Kidney (tissue), 14 donors: ENCODE measurements around the gene LEKR1. TPM values are rescaled to one million over a fixed set of nuclear protein-coding genes. Genes with fewer than 3 reads are reported as not detected.

Source experiments
- DNase-seq, 5 donors: peaks; one replicate each; pipeline ENCODE4 v3.0.0-alpha.2; 2013 to 2020
- FAIRE-seq: peaks from 2 replicates; lab custom pipeline; 2012; peaks lifted over from hg19 to GRCh38; lab: Jason Lieb, UNC
- H3K27ac ChIP-seq, 2 donors: one replicate each; pipeline ENCODE4 v1.7.0; 2013; ENCODE audit warnings: low read depth in 2 of 2, low read length in 2 of 2, inconsistent platforms in 1 of 2
- H3K27me3 ChIP-seq: one replicate; pipeline ENCODE4 v1.7.1; 2013; ENCODE audit warnings: low read length, inconsistent platforms; ENCODE audit not compliant: control insufficient read depth, insufficient read depth
- H3K36me3 ChIP-seq, 3 donors: one replicate each; pipeline versions ENCODE4 v1.7.0 to v1.7.1; 2013; ENCODE audit warnings: low read length in 3 of 3, control low read depth in 1 of 3, inconsistent platforms in 1 of 3; ENCODE audit not compliant: insufficient read depth in 3 of 3, control insufficient read depth in 2 of 3
- H3K4me1 ChIP-seq, 3 donors: one replicate each; pipeline versions ENCODE4 v1.7.0 to v1.7.1; 2013; ENCODE audit warnings: low read length in 3 of 3, inconsistent platforms in 1 of 3, low read depth in 1 of 3; ENCODE audit not compliant: control insufficient read depth in 2 of 3, insufficient read depth in 2 of 3
- H3K4me3 ChIP-seq, 3 donors: one replicate each; pipeline versions ENCODE4 v1.7.0 to v1.8.1; 2013; ENCODE audit warnings: low read length in 3 of 3, control low read depth in 1 of 3, inconsistent platforms in 1 of 3
- H3K9ac ChIP-seq, 3 donors: one replicate each; pipeline versions ENCODE4 v1.7.0 to v1.7.1; 2013; ENCODE audit warnings: low read length in 3 of 3, control low read depth in 1 of 3, inconsistent platforms in 1 of 3
- H3K9me3 ChIP-seq, 3 donors: one replicate each; pipeline versions ENCODE4 v1.7.0 to v1.7.1; 2013; ENCODE audit warnings: low read length in 3 of 3, control low read depth in 1 of 3, inconsistent platforms in 1 of 3; ENCODE audit not compliant: control insufficient read depth in 2 of 3, insufficient read depth in 1 of 3
- CTCF ChIP-seq: IDR thresholded peaks from 3 replicates; pipeline ENCODE4 v1.5.1; 2012; ENCODE audit warnings: mild to moderate bottlenecking, moderate library complexity, borderline replicate concordance; ENCODE audit not compliant: insufficient read depth; ENCODE audit errors: extremely low read depth
- intact Hi-C: fragments of 100-400 bp; cut with DNase I; formaldehyde crosslinking; loops from one replicate; pipeline ENCODE4 v1.11.1; 2022
- polyA plus RNA-seq: library from polyadenylated mRNA; stranded (reverse); fragments of 350-450 nt; fragmentation: Illumina TruSeq; extraction: RNeasy Lipid Tissue Mini Kit (QIAGEN cat#74804); gene quantifications from one replicate; pipeline ENCODE4 v1.2.3, GENCODE V29; 2014; ENCODE audit warnings: low read depth, low replicate concordance; ENCODE audit not compliant: insufficient read depth
- total RNA-seq: library from RNA; stranded (reverse); fragmentation: NEBNext Ultra II Directional; extraction: Animal tissue kit (Norgen Biotek cat#: 25700); gene quantifications from one replicate; pipeline ENCODE4 v1.2.1, GENCODE V29; 2021
- donor health status: control.
- donor health status: control.
- donor health status: control.
- donor health status: control.
- donor health status: control.
- donor health status: DM: yes; HTN: yes; CAD: no.
- donor health status: Normal renal cell carcinoma (clear cell type).

LEKR1 gene
- total and polyA plus RNA-seq, 2 donors from 2014 or later, result 1.6 to 1.8 TPM

DNA sequence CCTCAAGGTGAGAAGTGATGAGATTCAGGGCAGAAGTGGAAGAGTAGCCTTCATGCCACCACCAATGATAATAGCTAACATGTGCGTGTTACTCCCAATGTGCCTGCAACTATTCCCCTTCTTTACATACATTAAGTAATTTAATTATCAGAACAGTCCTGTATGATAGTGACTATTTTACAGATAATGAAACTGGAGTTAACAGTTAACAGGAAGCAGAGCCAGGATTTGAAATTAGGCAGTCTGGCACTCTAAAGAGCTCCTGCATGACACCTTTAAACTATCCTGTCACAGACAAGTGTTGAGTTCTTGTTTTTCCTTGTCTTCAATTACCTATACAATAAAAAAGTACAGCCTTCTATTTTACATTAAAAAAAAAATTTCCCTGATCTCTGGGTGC, 148.8 kb downstream of the LEKR1 start:
- H3K4me1 ChIP-seq, result no peaks in the 10 kb centered on the region
- H3K9me3 ChIP-seq, result no peaks in the 10 kb centered on the region
- TF ChIP-seq CTCF, result no peak
- H3K27me3 ChIP-seq, result no peaks in the 10 kb centered on the region
- no peaks in the 10 kb centered on the region for H3K36me3 ChIP-seq
- DNase-seq (no peak), FAIRE-seq (no peak)
- intact Hi-C loops, result no loop called here
- no peak overlapping the region for H3K9ac ChIP-seq
- H3K27ac ChIP-seq, result no peak overlapping the region
- no peak overlapping the region for H3K4me3 ChIP-seq

DNA sequence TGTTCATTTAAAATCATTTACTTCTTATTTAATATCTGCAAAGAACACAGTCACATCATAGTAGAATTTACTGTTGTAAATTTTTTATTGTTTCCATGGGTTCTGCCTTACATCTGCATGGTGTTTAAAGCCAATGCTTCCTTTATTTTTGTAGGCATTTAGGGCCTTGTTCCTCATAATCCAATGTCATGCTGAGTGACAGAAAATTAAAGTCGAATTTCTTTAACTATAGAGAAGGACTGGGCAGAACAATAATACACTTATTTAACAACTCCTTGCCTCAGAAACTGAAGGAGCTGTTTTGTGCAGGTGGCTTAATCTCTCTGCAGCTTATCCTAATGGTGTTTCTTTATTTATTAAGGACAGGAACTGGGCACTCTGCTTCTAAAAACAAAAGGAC, 149.6 kb downstream of the LEKR1 start:
- no peak overlapping the region for H3K4me3 ChIP-seq
- H3K4me1 ChIP-seq, result no peaks in the 10 kb centered on the region
- no peak overlapping the region for H3K9ac ChIP-seq
- FAIRE-seq (no peak), DNase-seq (no peak)
- no peaks in the 10 kb centered on the region for H3K36me3 ChIP-seq
- no peaks in the 10 kb centered on the region for H3K9me3 ChIP-seq
- no peak overlapping the region for H3K27ac ChIP-seq
- no peak for TF ChIP-seq CTCF
- H3K27me3 ChIP-seq, result no peaks in the 10 kb centered on the region
- intact Hi-C loops, result no loop called here

GRCh38 chr3:156976933-156977332, 150.8 kb downstream of the LEKR1 start:
- TF ChIP-seq CTCF, result no peak
- Histone ChIP-seq H3K4me3 (no peak overlapping the region), H3K9ac (no peak overlapping the region), H3K27ac (no peak overlapping the region), H3K9me3 (no peaks in the 10 kb centered on the region), H3K4me1 (no peaks in the 10 kb centered on the region), H3K27me3 (no peaks in the 10 kb centered on the region), H3K36me3 (no peaks in the 10 kb centered on the region)
- DNase-seq, result no peak
- intact Hi-C loops, result no loop called here
- FAIRE-seq, result no peak

GRCh38 chr3:156978481-156978961, 152.4 kb downstream of the LEKR1 start:
- DNase-seq, result peak in 1 of 5 donors; percentile 37
- Histone ChIP-seq H3K27me3 (no peaks in the 10 kb centered on the region), H3K4me1 (no peaks in the 10 kb centered on the region), H3K27ac (no peak overlapping the region), H3K4me3 (no peak overlapping the region), H3K9me3 (no peaks in the 10 kb centered on the region), H3K36me3 (no peaks in the 10 kb centered on the region), H3K9ac (no peak overlapping the region)
- FAIRE-seq, result no peak
- intact Hi-C loops, result no loop called here
- no peak for TF ChIP-seq CTCF
